ENCODE results near the gene ARIH2.
"Not testable (repeated sequence)": the region's sequence is repeated elsewhere in the genome, so short reads cannot be mapped to it uniquely, and the experiment has no call there.

The ARIH2 gene

DNA sequence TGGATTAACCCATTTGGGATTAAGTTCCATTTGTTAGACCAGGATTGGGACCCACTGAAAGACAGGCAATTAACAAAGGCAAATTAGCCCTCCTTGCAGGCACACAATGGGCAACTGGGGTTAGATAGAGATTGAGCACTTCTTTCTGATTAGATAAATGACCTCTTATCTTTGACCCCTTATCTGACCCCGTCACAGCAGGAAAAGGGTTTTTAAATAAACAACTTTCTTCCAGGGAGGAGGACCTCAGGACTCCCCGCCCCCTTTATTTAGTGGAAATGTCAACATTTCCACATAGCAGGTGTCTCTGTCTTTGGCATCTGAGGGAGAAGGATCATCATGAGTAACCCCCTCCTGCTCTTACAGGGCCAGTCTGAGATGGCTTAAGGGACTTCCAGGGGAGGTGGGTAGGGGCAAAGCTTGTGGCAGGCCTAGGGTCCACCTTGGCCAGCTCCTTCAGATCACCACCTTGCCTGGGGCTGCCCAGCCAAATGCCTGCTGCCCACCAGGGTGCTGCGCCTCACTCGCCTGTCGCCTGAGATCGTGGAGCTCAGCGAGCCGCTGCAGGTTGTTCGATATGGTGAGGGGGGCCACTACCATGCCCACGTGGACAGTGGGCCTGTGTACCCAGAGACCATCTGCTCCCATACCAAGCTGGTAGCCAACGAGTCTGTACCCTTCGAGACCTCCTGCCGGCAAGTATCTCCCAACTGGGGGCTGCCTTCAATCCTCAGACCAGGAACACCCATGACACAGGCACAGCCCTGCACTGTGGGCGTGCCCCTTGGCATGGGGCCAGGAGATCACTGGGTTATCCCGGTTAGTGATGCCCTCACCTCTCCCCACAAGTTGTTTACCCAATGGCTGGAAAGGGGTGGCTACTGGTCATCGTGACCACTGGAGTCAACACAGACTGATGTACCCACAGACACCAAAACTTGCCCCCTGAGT lies 86.0 kb downstream of the ARIH2 start:
- DNase-seq (ENCODE audit: low read depth), result no peak

DNA sequence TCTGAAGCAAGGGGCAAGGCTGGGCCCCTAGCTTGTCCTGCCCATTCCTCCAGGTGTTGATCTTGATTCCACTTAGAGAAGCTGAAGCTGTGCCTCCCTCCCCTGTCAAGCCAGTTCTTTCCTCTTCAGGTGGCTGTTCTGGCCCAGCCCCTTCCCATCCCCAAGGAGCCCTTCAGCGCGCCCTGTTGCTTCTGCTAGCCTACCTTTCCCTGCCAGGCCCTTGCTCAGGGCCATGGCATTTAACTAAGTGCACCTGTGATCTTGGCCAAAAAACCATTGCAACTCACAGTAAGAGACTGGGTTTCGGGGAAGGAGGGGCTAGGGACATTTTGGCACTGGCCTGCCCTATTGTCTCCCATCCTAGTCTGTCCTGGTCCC lies 86.7 kb downstream of the ARIH2 start:
- DNase-seq (ENCODE audit: low read depth), result no peak

DNA sequence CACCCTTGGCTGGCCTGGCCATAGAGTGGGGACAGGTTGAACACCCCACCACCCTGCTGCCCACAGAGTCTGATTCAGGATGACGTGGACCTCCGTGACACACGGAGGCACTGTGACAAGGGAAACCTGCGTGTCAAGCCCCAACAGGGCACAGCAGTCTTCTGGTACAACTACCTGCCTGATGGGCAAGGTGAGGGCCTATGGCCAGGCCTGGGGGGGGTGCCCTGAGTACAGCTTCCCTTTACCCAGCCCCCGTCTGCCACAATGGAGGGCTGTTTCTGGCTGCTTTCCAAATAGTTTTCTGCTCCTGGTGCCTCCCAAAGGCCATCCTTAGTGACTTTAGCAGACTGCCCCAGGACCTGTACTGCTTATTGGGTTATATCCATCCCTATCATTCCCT lies 87.4 kb downstream of the ARIH2 start:
- no peak for DNase-seq (ENCODE audit: low read depth)

DNA sequence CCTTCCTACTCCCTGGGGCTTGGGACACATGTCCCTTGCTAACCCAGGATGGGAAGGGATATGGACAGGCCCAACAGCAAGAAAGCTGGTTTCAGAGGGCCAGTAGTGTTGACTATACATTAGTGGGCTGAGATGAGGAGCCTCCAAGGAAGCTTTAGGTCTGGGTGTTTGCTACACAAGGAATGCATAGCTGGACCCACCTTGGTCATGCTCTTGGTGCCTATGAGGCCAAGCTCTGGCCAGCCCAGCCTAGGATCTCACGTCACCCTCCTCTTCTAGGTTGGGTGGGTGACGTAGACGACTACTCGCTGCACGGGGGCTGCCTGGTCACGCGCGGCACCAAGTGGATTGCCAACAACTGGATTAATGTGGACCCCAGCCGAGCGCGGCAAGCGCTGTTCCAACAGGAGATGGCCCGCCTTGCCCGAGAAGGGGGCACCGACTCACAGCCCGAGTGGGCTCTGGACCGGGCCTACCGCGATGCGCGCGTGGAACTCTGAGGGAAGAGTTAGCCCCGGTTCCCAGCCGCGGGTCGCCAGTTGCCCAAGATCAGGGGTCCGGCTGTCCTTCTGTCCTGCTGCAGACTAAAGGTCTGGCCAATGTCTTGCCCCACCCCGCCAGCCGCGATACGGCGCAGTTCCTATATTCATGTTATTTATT lies 87.9 kb downstream of the ARIH2 start:
- no peak for DNase-seq (ENCODE audit: low read depth)

DNA sequence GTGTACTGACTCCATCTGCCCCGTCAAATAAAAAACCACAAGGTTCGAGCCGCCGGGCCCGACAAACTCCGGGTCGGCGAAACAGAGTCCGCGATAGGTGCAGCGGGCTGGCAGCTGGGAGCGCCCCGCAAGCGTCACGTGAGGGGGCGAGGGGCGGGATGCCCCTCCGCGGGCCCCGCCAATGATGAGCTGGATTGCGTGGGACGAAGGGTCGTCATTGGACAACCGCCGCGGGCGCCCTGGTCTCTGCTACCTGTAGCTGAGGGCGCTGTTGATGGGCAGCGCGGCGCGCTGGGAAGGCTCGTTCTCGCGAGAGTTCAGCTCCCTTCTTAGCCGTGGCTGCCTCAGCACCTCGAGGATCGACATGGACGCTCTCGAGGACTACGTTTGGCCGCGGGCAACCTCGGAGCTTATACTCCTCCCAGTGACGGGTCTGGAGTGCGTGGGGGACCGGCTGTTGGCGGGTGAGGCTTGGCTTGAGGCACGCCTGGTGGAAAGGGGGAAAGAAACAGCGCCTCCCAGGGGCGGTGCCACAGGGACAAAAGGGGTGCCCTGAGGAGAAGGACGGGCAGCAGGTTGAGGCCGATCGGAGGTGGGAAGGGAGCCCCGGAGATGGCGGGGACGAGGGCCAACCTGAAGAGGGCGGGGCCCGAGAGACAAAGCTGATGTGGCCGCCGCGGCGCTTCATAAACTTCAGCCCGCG lies 88.6 kb downstream of the ARIH2 start, which contains the start of gene WDR6:
TSS of gene WDR6 (plus strand) at position 324 of the 703 bp plus-strand sequence. CDS start at position 365, 41 bp downstream.
- DNase-seq (ENCODE audit: low read depth), result peak; percentile 93

DNA sequence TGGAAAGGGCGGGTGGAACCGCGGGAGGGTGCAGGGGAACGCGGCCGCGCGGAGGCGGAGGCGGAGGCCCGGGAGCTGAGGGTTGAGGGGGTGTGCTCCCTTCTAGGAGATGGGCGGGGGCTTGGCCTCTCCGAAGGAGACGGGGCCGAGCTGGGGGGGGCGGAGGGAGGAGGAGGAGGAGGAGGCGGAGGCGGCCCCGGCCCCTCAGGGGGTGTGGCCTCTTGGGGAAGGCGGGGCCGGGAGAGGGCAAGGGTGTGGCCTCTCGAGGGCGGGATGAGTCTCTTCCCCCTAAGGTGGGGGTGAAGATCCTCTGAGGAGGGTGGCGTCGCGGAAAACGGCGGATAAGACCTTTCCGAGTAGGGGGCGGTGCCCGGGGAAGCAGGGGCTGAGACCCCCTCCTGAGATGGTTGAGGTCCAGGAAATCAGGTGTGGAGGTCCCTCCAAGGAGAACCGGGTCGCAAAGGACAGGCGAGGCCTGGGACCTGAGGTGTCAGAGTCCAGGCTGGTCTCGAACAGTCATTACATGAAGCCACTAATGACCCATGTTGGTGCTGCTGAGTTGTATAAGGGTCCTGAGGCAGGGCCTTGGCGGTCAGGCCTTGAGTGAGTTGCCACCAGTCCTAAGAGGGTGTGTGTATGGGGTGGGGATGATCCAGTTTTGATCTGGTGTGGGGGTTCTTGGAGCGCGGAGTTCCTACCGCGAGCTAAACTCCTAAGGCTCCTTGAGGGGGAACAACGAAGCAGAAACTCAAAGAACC lies 89.3 kb downstream of the ARIH2 start:
- peak; percentile 84 for DNase-seq (ENCODE audit: low read depth)

DNA sequence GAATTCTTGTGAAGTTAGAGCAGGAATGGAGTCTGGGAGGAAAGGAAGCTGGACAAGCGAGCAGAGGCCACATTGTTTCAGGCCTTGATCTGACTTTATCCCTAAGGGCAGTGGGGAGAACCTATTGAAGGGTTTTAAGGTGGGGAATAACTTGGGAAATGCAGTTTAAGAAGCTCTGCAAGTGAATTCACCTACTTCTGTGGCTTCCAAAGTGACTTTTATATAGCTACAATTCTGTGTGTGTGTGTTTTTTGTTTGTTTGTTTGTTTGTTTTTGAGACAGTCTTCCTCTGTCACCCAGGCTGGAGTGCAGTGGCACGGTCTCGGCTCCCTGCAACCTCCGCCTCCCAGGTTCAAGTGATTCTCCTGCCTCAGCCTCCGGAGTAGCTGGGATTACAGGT lies 90.0 kb downstream of the ARIH2 start:
- not testable (repeated sequence) for DNase-seq (ENCODE audit: low read depth)

DNA sequence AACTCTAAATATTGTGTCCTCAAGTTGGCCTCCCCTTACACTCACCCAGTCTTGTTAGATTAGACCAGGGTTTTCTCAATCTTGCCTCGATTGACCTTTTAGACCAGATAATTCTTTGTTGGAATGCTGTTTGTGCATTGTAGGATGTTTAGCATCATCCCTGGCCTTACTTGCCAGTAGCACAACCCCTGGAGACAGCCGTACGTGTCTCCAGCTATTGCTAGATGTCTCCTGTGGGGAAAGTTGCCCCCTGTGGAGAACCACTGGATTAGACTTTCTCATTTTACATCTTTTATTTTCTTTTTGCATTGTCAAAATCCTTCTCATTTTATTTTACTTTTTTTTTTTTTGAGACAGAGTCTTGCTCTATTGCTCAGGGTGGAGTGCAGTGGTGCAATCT lies 90.8 kb downstream of the ARIH2 start:
- DNase-seq (ENCODE audit: low read depth), result no peak

DNA sequence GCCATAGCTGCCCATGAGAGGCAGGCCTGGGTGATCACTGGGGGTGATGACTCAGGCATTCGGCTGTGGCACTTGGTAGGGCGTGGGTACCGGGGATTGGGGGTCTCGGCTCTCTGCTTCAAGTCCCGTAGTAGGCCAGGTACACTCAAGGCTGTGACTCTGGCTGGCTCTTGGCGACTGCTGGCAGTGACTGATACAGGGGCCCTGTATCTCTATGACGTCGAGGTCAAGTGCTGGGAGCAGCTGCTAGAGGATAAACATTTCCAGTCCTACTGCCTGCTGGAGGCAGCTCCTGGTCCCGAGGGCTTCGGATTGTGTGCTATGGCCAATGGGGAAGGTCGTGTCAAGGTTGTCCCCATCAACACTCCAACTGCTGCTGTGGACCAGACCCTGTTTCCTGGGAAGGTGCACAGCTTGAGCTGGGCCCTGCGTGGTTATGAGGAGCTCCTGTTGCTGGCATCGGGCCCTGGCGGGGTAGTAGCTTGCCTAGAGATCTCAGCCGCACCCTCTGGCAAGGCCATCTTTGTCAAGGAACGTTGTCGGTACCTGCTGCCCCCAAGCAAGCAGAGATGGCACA lies 93.9 kb downstream of the ARIH2 start:
- no peak for DNase-seq (ENCODE audit: low read depth)

DNA sequence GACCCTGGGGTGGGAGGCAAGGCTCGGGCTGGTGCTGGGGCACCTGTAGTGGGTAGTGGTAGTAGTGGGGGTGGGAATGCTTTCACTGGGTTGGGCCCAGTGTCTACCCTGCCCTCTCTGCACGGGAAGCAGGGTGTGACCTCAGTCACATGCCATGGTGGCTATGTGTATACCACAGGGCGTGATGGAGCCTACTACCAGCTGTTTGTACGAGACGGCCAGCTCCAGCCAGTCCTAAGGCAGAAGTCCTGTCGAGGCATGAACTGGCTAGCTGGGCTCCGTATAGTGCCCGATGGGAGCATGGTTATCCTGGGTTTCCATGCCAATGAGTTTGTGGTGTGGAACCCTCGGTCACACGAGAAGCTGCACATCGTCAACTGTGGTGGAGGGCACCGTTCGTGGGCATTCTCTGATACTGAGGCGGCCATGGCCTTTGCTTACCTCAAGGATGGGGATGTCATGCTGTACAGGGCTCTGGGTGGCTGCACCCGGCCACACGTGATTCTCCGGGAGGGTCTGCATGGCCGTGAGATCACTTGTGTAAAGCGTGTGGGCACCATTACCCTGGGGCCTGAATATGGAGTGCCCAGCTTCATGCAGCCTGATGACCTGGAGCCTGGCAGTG lies 94.6 kb downstream of the ARIH2 start:
- DNase-seq (ENCODE audit: low read depth), result no peak

DNA sequence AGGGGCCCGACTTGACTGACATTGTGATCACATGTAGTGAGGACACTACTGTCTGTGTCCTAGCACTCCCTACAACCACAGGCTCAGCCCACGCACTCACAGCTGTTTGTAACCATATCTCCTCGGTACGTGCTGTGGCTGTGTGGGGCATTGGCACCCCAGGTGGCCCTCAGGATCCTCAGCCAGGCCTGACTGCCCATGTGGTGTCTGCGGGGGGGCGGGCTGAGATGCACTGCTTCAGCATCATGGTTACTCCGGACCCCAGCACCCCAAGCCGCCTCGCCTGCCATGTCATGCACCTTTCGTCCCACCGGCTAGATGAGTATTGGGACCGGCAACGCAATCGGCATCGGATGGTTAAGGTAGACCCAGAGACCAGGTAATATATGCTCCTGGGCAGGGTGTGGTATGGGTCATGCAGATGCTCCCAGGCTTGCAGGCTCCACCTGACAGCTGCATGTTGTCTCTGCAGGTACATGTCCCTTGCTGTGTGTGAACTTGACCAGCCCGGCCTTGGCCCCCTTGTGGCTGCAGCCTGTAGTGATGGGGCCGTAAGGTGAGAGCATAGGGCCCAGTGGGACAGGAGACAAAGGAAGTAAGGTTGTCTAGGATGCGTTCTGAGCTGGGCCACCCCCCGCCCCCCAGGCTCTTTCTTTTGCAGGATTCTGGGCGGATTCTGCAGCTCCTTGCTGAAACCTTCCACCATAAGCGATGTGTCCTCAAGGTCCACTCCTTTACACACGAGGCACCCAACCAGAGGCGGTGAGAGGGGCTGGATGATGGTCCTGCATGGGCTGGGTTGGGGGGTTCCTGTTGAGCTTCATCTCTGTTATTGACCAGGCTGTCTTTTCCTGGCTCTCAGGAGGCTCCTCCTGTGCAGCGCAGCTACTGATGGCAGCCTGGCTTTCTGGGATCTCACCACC lies 95.4 kb downstream of the ARIH2 start:
- DNase-seq (ENCODE audit: low read depth), result peak; percentile 40

DNA sequence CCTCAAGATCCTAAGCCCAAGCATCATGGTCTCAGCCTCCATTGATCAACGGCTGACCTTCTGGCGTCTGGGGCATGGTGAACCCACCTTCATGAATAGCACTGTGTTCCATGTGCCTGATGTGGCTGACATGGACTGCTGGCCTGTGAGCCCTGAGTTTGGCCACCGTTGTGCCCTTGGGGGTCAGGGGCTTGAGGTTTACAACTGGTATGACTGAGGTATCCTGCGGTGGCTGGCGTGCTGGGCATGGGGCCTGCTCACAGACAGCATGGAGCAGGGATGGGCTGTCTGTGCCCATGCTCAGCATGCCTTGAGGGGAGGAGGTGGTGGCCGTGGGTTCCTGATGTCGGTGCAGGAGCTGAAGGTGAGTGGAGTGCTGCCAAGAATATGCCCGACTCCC lies 96.4 kb downstream of the ARIH2 start:
- DNase-seq (ENCODE audit: low read depth), result no peak

DNA sequence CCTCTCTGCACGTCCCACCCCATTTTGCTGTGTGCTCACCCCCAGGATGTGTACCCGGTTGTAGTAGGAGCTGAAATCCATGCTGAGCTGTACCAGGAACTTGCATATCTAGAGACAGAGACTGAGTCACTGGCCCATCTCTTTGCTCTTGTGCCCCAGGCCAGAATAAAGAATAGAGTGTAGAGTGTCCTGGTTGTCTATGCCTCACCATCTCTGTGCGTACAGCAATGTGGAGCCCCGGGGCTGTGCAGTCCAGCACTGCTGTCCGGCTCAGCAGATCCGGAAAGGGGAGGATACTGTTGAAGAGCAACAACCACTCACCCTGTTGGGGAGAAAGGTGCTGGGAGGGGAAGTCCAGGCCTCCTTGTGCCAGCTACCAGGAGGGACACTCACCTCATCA lies 97.1 kb downstream of the ARIH2 start:
- DNase-seq (ENCODE audit: low read depth), result no peak

DNA sequence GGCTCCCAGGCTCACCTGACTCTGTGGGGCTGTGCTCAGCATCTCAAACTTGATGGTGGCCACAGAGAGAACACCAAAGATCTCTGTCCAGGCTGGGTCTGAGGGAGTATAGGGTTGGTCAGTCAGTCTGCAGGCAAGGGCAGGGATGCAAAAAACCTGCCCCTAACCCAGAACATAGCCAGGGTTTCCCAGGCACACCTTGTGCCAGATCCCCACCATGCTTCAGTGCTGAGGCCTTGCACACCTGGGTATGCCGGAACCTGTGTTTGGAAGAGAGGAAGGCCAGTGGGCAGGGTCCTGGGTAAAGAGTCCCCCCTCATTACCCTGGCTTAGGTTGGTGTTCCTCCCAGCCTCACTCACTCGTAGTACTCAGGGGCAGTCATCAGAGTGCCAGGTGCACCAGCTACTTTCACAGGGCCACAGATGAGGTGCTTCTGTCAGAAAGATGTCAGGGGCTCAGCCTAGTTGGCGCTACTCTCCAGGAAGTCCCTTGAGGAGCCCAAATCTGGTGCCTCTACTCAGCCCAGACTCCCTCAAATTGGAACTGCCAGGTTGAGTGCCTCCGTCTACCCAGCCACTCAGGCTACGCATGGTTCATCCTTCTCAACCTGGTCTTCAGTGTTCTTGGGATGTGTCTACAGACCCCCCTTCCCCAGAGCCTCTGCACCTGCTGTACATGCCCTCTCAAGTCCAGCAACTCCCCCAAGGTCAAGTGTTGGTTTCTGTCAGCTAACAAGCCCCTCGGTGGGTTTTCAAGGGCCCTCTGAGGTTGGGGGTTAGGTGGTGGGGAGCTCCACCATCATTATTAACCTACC lies 98.0 kb downstream of the ARIH2 start:
- DNase-seq (ENCODE audit: low read depth), result no peak

DNA sequence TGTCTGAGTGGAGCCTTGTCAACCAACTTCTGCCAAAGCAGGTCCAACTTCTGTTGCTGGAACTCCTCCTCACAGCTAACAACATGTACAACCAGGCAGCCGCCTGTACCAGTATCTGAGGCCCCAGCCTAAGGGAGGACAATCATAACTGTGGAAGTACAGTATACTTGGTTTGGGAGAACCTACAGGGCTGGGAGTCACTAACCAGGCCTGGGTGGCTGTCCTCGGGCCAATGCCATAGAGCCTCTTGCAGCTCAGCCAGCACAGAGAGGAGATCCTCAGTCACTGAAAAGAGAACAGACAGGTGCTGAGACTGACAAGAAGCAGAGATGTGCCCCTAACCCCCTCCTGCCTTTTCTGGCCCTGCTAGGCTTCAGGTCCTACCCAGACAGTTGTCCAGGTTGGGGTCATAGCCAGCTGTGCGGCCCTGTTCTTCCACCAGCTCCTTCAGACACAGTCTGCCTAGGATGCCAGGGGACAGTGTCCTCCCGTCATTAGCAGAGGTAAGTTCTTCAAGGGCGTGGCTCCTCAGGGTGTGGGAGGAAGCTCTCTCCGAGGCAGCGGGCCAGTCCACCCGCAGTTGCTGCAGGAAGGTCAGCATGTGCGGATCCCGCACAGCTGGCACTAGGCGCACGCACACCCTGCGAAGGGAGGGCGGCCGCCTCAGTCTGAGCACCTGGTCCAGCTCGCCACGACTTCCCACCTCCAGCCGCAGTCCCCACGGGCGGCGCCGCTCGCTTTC lies 98.8 kb downstream of the ARIH2 start:
- no peak for DNase-seq (ENCODE audit: low read depth)

DNA sequence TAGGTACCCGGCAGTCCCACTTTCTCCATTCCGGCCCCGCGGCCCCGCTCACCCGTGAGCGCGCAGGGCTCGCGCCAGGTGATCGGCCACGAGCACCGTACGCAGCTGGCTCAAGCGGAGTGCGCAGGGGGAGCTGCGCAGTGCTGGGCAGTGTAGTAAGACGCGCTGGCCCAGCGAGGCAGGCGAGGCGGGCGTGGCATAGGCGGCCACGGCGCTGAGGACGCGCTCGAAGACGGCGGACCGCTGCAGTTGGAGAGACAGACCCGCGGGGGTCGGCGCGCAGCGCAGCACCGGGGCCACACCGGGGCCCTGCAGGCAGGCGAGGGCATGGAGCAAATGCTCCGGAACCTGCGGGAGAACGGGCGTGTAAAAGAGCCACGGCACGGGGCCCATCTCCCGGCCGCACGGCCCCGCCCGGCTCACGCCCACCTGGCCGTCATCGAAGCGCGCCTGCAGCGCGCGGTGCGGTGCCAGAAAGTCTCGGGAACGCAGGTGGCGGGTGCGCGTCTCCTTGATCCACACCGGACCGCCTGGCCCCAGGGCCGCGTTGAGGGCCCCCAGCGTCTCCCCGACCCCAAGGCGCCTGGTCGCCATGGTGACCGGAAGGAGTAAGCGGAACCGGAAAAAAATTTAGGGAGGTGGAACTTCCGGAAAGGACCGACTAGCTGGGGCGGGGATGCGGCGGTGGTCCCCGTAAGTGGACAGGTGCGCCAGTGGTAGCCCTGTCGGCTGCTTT lies 99.5 kb downstream of the ARIH2 start, which contains the start of gene DALRD3:
TSS of gene DALRD3 (minus strand) at position 610 of the 736 bp plus-strand sequence. CDS start at position 594, 16 bp downstream.
- DNase-seq (ENCODE audit: low read depth), result peak; percentile 22

DNA sequence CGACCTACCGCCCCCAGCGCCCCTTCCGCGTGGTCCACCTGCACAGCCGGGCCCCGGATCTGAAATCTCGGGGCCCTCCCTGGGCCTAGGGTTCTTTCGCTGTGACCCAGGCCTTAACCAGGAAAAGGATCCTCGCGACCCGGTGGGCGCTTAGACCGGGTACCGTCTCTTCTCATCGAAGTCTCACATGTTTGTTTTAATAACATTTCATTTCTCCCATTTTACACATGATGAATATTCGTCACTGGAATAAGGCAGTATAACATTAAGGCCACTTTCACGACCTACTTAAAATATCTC lies 100.0 kb downstream of the ARIH2 start:
- no peak for DNase-seq (ENCODE audit: low read depth)

DNA sequence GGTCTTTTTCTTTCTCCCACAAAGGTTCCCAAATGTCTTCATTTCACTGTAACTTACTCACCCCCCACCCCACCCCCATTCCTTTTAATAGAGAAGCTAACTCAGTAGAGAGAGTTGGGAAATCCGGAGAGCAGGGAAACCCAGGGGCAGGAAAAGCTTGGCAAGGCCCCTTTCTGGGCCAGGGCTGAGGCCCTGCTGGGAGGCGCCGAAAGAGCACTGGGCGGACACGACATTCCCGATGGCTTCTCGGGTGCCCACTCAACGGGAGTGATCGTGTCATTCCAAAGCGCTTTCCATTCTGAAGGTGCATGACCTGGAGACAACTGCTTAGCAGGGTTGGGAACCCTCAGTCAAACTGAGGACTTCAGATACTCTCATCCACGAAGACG lies 101.3 kb downstream of the ARIH2 start:
- DNase-seq (ENCODE audit: low read depth), result no peak

Measured in activated T-cell treated with anti-CD3 and anti-CD28 coated beads for 1 hour (primary cell).